Epithelial cell of esophagus (primary cell): ENCODE measurements around the gene NPPA.
"Not testable (repeated sequence)": the region's sequence is repeated elsewhere in the genome, so short reads cannot be mapped to it uniquely, and the experiment has no call there.

ENCODE experiments used
- DNase-seq: peaks from one replicate; pipeline ENCODE4 v3.0.0; 2010; ENCODE audit warnings: low read depth
- H3K4me3 ChIP-seq: 2 replicates; pipeline ENCODE4 v1.5.1; 2011; ENCODE audit warnings: mild to moderate bottlenecking, low read length, control low read depth
- CTCF ChIP-seq: IDR thresholded peaks from 2 replicates; pipeline ENCODE4 v1.5.1; 2011; ENCODE audit warnings: low read depth, mild to moderate bottlenecking, low read length, control low read depth, inconsistent platforms; ENCODE audit not compliant: insufficient read depth; ENCODE audit errors: missing control alignments

Gene NPPA

GRCh38 chr1:11847667-11848372, at the start of gene NPPA:
Gene NPPA (minus strand): TSS chr1:11847783. CDS start chr1:11847684, 99 bp downstream.
- no peak within 1 kb of the TSS for H3K4me3 ChIP-seq
- no peak for TF ChIP-seq CTCF
- DNase-seq: no peak

GRCh38 chr1:11894501-11894900, 46.9 kb upstream of the NPPA start:
- DNase-seq, H3K4me3 ChIP-seq: not testable (repeated sequence)

- peak; percentile 68 for DNase-seq
- TF ChIP-seq CTCF: peak; percentile 97
- no peak overlapping the region for H3K4me3 ChIP-seq
Measured at GRCh38 chr1:11893907-11894251, 46.3 kb upstream of the NPPA start.

GRCh38 chr1:11891433-11892186, 44.0 kb upstream of the NPPA start:
- DNase-seq: no peak
- H3K4me3 ChIP-seq: no peak overlapping the region
- TF ChIP-seq CTCF: no peak

GRCh38 chr1:11888877-11889208, 41.3 kb upstream of the NPPA start:
- no peak overlapping the region for H3K4me3 ChIP-seq
- no peak for TF ChIP-seq CTCF
- DNase-seq: no peak

- no peak for TF ChIP-seq CTCF
- no peak for DNase-seq
Measured at GRCh38 chr1:11888206-11888876, 40.8 kb upstream of the NPPA start.

GRCh38 chr1:11887666-11888007, 40.1 kb upstream of the NPPA start:
- H3K4me3 ChIP-seq: no peak overlapping the region

More at GRCh38 chr1:11888206-11888876, 40.8 kb upstream of the NPPA start:
- no peak overlapping the region for H3K4me3 ChIP-seq

More at GRCh38 chr1:11887666-11888007, 40.1 kb upstream of the NPPA start:
- no peak for TF ChIP-seq CTCF
- DNase-seq: no peak
